Measurements from ENCODE around the gene PSMD2.

The PSMD2 gene

DNA sequence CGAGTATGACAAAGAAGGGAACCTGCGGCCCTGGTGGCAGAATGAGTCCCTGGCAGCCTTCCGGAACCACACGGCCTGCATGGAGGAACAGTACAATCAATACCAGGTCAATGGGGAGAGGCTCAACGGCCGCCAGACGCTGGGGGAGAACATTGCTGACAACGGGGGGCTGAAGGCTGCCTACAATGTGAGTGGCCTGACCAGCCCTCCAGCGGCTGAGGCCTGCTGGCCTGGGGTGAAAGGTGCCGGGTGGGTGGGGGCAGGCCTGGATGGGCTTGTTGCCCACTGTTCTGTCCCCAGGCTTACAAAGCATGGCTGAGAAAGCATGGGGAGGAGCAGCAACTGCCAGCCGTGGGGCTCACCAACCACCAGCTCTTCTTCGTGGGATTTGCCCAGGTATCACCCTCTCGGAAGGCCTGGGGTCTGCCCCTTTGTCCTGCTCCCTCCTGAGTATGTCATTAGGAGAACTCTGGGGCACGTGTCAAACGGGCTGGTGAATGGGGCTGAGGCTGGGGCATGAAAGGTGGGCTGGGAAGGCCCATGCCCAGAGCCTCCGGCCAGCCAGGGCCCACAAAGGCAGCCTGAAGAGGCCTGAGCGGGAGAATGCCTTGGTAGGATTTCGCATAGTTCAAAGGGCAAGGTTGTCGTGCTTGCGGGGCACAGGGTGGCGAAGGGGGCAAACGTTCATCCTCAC is 7.8 kb upstream of the PSMD2 start:
- no peak overlapping the region for H3K4me3 ChIP-seq (ENCODE audit: low read depth, low read length)
- TF ChIP-seq, protein P1, sequence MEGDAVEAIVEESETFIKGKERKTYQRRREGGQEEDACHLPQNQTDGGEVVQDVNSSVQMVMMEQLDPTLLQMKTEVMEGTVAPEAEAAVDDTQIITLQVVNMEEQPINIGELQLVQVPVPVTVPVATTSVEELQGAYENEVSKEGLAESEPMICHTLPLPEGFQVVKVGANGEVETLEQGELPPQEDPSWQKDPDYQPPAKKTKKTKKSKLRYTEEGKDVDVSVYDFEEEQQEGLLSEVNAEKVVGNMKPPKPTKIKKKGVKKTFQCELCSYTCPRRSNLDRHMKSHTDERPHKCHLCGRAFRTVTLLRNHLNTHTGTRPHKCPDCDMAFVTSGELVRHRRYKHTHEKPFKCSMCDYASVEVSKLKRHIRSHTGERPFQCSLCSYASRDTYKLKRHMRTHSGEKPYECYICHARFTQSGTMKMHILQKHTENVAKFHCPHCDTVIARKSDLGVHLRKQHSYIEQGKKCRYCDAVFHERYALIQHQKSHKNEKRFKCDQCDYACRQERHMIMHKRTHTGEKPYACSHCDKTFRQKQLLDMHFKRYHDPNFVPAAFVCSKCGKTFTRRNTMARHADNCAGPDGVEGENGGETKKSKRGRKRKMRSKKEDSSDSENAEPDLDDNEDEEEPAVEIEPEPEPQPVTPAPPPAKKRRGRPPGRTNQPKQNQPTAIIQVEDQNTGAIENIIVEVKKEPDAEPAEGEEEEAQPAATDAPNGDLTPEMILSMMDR (IDR thresholded peaks at IDR 0.05; ENCODE audit: low read depth, low read length, missing control alignments) = no peak
- no peak for DNase-seq (ENCODE audit: low read depth)
- in situ Hi-C loops (cut with HindIII; ENCODE audit: low sequenced_read_pairs) = no loop called here

DNA sequence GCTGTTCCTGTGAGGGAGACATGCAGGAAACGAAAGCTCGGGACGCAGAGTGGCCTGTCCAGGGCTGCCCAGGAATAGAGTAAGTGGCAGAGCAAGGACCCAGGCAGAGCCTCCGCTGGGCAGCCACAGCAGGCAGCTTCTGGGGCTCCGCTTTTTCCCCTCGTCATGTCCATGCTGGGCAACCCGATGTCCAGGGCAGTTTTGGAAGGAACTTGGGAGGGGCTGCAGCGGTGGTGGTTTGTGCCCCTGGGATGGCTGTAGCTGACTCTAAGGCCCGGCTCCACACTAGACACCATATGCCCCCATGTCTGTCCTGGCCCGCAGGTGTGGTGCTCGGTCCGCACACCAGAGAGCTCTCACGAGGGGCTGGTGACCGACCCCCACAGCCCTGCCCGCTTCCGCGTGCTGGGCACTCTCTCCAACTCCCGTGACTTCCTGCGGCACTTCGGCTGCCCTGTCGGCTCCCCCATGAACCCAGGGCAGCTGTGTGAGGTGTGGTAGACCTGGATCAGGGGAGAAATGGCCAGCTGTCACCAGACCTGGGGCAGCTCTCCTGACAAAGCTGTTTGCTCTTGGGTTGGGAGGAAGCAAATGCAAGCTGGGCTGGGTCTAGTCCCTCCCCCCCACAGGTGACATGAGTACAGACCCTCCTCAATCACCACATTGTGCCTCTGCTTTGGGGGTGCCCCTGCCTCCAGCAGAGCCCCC is 7.1 kb upstream of the PSMD2 start:
- no peak overlapping the region for H3K4me3 ChIP-seq (ENCODE audit: low read depth, low read length)
- no peak for DNase-seq (ENCODE audit: low read depth)
- TF ChIP-seq, protein P1 (IDR thresholded peaks at IDR 0.05; ENCODE audit: low read depth, low read length, missing control alignments) = no peak
- in situ Hi-C loops (cut with HindIII; ENCODE audit: low sequenced_read_pairs) = no loop called here

DNA sequence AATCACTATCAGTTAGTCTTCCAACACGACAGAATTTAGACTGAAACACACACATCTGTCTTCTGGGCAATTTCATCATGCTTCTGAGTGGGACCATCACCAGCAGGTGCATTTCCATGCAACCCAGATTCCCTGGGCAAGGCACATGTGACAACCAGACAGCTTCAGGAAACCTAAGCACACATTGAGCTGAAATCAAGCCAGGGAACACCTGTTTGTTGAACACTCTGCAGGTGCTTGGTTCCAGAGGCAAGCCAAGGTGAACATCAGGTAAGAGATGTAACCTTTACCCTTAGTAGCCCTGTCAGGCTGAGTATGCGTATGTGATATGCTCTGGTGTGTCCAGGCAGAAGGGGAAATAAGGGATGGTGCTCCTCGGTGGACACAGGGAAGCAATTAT is 3.3 kb upstream of the PSMD2 start:
- in situ Hi-C loops (cut with HindIII; ENCODE audit: low sequenced_read_pairs) = no loop called here
- DNase-seq (ENCODE audit: low read depth) = no peak

DNA sequence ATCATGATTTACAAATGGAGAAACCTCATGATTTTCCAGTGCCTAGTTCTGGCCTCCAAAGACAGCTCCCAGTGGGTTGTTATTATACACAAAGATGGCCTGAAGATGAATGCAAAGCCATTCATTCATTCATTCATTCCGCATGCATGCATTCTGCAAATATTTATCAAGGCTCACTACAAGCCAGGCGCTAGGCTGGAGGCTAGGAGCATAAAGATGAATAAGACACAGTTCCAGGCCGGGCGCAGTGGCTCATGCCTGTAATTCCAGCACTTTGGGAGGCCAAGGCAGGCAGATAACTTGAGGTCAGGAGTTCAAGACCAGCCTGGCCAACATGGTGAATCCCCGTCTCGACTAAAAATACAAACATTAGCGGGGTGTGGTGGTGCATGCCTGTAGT is 2.4 kb upstream of the PSMD2 start:
- in situ Hi-C loops (cut with HindIII; ENCODE audit: low sequenced_read_pairs) = no loop called here

More for the DNA sequence above, 3.3 kb upstream of the PSMD2 start:
- no peak overlapping the region for H3K4me3 ChIP-seq (ENCODE audit: low read depth, low read length)
- TF ChIP-seq, protein P1 (IDR thresholded peaks at IDR 0.05; ENCODE audit: low read depth, low read length, missing control alignments) = no peak

DNA sequence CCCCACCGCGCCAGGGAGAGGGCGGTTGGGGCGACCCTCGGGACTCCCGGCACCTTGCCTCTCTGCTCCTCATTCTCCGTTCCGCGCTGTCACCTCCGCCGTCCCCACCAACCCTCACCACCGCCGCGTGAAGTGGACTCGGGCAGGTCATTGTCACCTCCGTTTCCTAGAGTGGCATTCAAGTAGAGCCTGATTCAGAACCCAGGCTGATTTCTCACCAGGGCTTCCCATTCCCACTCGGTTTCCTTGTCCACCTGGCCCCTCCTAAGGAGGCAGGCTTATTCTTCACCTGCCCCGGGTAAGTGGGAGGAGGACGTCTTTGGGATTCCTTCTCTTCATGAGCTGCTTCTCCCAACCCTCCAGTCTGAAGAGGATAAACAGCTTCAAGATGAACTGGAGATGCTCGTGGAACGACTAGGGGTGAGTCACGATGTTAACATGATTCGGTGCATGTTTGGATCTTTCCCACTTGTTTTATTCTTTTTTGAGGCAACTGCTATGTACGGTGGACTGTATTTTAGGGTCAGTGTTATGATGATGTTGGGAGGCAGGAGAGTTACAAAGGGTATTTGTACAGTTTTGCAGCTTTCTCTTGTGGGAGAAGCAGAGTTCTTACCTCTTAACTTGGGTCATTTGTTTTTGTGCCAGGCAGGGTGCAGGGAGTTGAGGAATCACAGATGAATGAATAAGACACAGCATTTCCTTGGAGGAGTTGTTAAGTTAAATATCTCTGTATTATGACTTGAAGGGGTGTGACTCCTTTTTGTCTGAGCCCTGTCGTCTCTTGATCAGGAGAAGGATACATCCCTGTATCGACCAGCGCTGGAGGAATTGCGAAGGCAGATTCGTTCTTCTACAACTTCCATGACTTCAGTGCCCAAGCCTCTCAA is 692 bp downstream of the PSMD2 start:
- H3K4me3 ChIP-seq (ENCODE audit: low read depth, low read length) = peak overlapping the region; percentile 97
- no peak for DNase-seq (ENCODE audit: low read depth)
- TF ChIP-seq, protein P1 (IDR thresholded peaks at IDR 0.05; ENCODE audit: low read depth, low read length, missing control alignments) = no peak
- in situ Hi-C loops (cut with HindIII; ENCODE audit: low sequenced_read_pairs) = no loop called here

More for the DNA sequence above, 2.4 kb upstream of the PSMD2 start:
- TF ChIP-seq, protein P1 (IDR thresholded peaks at IDR 0.05; ENCODE audit: low read depth, low read length, missing control alignments) = no peak
- H3K4me3 ChIP-seq (ENCODE audit: low read depth, low read length) = no peak overlapping the region
- DNase-seq (ENCODE audit: low read depth) = no peak

DNA sequence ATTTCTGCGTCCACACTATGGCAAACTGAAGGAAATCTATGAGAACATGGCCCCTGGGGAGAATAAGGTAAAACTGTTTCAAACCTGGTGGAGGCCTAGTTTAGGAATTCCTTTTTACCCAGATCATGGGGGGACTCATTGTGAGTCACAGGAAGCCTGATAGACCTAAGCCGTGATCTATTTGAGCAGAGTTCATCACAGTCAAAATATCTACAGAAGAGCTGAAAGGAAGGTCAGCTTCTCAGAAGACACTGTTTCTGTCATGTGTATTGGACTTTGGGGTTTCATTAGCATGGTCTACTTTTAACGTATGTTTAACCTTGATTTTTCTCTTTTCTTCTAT is 1.3 kb downstream of the PSMD2 start:
- H3K4me3 ChIP-seq (ENCODE audit: low read depth, low read length) = peak overlapping the region; percentile 97
- in situ Hi-C loops (cut with HindIII; ENCODE audit: low sequenced_read_pairs) = no loop called here
- DNase-seq (ENCODE audit: low read depth) = no peak
- TF ChIP-seq, protein P1 (IDR thresholded peaks at IDR 0.05; ENCODE audit: low read depth, low read length, missing control alignments) = no peak
